ENCODE measurements around the gene ASH1L.

The ASH1L gene

DNA sequence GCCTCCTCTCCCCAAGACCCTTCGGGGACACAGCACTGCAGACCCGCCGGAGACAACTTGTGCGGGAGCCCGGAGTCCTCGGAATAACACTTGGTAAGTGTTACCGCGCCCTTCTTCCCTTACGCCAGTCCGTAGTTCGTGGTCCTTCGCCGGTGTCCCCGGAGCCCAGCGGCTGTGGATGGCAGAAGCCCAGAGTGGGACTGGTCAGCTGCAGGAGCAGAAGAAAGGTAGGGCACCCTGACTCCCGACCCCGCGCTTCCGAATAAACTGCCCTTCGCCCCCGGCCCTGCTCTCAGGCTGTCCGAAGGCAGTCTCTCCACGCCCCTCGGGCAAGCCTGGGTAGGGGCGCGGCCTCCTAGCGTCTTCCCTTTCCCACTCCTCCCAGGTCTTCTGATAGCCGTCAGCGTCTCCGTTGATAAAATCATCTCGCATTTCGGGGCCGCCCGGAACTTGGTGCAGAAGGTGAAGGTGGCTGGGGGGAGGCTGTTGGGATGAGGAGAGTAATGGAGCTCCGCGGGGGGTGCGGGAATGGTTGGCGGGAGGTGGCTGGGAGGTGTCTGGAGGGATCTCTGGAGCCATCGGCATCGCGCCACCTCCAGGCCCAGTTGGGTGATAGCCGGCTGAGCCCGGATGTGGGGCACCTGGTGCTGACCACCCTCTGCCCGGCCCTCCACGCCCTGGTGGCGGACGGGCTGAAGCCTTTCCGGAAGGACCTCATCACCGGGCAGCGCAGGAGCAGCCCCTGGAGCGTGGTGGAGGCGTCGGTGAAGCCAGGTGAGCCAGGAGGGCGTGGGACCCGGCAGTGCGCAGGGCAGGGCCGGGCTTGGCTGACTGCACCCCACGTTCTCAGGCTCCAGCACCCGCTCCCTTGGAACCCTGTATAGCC, 237.6 kb downstream of the ASH1L start:
- DNase-seq, result peak in 1 of 2 donors; percentile 51

DNA sequence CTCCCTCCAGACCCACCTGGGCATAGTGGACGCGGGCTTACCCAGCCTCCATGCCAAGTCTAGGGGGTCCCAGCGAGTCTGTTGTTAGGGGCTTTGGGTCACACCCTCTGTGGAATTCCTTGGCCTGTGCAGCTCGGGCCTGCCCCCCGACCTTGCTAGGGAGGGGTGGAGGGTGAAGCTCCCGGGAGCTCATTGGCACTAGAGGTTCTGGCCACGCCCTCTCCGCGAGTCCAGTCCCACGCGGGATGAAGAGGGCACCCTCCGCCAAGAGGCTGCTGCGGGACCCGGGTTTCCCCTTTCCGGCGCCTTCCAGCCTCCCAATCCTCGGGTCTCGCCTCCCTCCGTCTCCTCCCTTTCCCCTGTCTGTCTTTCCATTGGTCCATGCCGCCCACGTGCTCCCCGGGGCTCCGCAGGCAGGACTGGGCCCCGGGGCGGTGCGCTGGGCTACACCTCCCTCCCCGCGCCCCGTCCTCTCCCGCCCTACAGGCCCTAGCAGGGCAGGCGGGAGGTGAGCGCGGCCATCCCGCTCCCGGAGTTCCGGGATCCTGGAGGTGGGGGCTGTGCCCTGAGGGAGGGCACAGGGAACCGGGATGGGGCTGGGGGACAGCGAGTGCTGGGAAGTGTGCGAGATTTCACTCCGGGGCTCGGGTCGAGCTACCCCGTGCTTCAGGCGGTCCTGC, 238.4 kb downstream of the ASH1L start:
- peak; percentile 88 to 95 for DNase-seq

DNA sequence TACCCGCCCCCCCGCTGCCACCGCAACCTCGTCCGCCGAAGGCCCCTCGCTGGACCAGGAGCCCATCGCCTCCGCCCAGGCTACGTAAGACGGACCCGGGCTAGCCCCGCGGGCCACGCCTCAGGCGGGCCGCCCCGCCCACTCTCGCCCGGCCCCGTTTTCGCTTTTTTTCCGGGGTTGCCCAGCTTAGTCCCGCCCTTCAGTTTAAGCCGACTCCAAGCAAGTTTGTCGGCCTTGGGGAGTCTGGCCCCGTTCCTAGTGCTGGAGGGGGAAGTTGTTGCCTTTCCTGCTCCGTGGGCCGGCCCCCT, 238.9 kb downstream of the ASH1L start:
- DNase-seq, result peak; percentile 31 to 94

DNA sequence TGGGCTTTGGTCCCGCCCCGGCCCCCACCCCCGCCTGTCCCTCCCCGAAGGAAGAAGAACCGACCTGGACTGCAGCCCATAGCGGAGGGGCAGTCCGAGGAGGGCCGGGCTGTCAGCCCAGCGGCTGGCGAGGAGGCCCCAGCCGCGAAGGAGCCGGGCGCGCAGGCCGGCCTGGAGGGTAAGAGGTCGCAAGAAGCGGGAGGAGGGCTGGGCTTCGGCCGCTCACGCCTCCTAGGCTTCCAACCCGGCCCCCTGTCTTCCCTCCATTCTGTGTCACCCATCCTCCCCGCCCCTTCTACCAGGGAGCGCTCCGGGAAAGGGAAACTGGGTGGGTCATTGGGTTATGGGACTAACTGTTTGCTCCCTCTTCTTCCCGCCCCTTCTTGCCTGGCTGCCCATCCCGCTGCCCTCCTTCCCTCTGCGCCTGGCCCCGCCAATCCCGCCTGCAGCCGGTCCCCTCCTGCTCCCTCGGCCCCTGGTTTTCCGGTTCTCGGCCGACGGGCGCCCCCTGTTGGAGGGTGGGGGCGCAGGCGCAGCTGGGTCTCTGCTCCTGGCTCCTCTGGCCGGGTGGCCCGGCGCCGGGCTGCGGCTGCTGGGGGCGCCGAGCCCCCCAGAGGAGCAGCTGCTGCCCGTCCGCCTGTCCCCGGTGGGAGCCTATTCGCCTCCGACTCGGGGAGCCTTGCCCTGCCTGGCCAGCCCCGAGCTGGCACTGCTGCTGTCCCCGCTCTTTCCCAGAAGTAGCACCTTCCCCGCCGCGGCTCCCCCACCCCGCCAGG, 239.5 kb downstream of the ASH1L start:
- peak; percentile 75 to 79 for DNase-seq

DNA sequence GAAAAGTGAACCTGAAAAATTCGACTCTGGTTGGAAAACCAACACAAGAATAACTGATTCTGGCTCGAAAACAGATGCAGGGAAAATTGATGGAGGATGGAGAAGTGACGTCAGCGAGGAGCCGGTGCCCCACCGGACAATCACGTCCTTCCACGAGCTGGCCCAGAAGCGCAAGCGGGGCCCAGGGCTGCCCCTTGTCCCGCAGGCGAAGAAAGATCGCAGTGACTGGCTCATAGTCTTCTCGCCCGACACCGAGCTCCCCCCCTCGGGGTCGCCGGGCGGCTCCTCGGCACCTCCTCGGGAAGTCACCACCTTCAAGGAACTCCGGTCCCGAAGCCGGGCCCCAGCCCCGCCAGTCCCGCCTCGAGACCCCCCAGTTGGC, 240.0 kb downstream of the ASH1L start:
- no peak for DNase-seq

DNA sequence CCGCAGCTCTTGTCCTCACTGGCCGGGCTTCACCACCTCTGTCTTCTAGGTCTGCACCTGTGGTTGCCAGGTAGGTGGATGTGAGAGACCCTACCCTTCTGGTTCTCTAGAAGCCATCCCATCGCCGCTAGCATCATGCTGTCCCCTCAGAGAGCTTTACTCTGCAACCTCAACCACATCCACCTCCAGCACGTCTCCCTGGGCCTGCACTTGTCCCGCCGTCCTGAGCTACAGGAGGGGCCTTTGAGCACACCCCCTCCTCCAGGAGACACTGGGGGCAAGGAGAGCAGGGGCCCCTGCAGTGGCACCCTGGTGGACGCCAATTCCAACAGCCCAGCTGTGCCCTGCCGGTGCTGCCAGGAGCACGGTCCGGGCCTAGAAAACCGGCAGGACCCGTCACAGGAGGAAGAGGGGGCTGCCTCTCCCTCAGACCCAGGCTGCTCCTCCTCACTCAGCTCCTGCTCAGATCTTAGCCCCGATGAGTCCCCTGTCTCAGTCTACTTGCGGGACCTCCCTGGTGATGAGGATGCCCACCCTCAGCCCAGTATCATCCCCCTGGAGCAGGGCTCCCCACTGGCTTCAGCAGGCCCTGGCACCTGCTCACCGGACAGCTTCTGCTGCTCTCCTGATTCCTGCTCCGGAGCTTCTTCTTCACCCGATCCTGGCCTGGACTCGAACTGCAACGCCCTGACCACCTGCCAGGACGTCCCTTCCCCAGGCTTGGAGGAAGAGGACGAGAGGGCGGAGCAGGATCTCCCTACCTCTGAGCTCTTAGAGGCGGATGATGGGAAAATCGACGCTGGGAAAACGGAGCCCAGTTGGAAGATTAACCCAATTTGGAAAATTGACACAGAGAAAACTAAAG, 240.7 kb downstream of the ASH1L start:
- DNase-seq, result no peak

DNA sequence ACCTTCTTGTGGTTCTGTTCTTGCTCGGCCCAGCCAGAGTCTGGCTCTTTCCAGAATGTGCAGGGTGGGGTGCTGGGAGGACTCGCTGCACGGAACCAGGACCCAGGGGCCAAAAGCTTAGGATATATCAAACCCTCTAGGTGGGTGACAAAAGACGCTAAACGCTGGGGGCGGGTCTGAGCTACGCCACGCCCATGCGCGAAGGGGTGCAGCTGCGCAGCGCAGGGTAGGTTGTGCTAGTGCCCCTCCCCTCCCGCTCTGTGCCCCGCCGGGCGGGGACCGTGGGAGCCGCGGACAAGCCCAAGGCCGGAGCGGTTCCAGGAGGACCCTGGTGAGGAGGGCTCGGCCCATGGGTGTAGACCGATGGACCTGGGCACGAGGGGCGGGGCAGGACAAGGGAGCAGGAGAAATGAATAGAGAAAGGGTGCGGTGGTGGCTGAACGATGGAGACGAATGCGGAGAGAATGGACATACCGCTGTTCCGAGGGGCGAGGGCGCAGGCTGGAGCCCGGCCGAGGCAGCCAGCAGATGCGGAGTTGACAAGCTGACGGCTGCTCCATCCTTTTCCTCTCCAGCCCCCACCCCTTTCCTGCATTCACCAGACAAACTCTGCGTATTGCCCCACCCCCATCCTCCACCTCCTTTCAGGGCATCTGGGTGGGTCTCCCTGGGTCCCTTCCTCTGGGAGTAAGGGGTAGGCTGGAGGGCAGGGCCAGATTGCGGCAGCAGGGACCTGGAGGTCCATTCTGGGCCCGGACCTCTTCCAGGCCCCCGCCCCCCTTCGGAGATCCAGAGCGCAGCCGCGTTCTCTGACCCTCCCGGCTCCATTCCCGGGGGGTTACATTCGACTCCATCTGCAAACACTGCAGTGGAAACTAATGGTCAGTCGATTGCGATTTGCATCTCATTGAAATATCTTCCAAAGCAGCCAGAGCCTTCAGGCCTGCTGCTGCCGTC, 241.7 kb downstream of the ASH1L start, which contains the start of gene RUSC1:
Gene RUSC1 (plus strand): TSS at position 234 of the 957 bp plus-strand sequence. CDS start 880 bp downstream, outside the sequence.
- peak; percentile 23 to 25 for DNase-seq

DNA sequence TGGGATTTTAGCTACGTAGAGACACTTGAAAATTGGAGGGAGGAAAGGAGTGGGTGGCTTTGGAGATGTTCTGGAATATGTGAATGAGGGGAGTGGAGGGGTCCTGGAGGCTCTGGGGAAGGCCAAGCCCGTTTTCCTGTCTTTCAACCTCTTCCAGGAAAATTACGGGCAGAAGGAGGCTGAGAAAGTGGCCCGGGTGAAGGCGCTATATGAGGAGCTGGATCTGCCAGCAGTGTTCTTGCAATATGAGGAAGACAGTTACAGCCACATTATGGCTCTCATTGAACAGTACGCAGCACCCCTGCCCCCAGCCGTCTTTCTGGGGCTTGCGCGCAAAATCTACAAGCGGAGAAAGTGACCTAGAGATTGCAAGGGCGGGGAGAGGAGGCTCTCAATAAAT, 242.4 kb downstream of the ASH1L start:
- no peak for DNase-seq

DNA sequence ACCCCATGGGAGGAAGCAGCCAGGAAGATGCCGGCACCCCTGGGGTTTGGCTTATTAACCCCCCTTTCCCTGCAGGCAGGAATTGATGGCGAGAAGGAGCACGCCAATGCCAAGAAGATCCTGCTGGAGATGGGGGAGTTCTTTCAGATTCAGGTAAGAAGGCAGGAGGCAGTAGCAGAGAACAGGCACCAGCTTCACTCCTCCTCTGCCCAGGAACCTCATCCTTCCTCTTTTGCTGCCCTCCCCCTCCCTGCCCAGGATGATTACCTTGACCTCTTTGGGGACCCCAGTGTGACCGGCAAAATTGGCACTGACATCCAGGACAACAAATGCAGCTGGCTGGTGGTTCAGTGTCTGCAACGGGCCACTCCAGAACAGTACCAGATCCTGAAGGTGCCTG, 243.1 kb downstream of the ASH1L start:
- no peak for DNase-seq

DNA sequence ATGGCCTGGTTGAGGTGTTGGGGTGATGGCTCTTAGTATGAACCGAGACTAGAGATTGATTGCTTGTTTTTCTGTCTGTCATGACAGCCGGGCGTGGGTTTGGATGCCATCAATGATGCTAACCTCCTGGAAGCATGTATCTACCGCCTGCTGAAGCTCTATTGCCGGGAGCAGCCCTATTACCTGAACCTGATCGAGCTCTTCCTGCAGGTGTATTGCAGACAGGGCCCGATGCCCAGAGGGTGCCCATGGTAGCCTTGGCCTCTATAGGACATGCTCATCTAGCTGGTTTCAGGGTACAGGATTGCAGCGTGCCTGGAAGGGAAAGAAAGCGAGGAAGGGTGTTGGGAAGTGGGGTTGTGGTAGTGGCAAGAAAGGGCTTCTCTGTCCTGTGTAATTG, 244.5 kb downstream of the ASH1L start:
- no peak for DNase-seq

DNA sequence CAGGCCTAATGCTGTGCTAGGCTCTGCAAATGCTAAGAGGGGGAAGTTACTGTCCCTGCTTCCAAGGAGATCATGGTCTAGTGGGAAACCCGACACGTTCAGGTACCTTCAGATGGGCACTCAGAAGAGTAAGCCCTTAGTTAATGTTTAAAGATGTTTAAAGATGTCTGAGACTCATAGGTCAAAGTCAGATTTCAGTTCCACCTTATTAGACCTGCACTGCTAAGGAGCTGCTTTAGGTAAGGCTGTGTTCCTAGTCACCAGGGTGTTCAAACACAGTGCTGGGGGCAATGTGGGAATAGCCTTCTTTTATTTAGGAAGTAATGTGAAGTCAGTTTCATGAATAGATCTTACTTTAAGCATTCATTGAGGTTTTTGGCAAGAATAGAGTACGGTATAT, 245.7 kb downstream of the ASH1L start:
- no peak for DNase-seq

DNA sequence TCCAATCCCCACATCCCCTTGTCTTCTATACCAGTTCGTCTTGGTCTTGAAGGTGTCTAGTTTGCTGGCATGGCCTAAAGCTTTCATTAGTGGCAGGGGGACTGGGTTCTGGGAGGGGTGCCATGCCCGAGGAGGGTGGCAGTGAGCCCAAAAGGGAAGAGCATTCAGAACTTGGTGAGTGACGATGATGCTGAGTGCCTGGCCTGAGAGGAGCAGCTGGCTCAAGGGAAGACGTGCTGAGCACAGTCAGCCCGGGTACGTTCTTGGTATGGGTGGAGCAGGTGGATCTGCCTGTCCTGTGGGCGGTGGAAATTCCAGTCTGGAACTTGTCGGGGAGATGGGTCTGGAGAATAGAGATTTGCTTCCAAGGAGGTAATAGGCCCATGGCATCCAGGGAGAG, 249.3 kb downstream of the ASH1L start:
- DNase-seq, result no peak

DNA sequence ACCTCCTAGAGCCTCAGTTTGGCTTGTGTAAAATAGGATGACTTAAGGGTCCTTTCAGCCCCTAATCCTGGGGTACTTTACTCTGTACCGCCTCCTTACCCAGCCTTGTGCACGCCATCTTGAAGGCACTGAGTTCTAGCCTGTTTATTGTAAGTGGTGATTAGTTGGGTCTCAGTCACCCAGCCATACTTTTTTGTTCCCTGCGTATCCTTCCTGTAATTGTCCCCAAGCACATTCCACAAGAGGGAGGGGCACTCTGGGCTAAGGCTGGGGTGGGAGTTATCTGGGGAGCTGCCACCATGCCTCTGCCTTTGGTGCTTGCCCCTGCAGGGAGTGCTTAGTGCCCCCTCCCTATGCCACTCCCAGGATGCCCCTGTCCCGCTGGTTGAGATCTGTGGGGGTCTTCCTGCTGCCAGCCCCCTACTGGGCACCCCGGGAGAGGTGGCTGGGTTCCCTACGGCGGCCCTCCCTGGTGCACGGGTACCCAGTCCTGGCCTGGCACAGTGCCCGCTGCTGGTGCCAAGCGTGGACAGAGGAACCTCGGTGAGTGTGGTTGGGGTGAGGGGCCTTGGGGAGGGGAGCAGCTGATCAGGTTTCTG, 253.1 kb downstream of the ASH1L start:
- DNase-seq, result no peak

DNA sequence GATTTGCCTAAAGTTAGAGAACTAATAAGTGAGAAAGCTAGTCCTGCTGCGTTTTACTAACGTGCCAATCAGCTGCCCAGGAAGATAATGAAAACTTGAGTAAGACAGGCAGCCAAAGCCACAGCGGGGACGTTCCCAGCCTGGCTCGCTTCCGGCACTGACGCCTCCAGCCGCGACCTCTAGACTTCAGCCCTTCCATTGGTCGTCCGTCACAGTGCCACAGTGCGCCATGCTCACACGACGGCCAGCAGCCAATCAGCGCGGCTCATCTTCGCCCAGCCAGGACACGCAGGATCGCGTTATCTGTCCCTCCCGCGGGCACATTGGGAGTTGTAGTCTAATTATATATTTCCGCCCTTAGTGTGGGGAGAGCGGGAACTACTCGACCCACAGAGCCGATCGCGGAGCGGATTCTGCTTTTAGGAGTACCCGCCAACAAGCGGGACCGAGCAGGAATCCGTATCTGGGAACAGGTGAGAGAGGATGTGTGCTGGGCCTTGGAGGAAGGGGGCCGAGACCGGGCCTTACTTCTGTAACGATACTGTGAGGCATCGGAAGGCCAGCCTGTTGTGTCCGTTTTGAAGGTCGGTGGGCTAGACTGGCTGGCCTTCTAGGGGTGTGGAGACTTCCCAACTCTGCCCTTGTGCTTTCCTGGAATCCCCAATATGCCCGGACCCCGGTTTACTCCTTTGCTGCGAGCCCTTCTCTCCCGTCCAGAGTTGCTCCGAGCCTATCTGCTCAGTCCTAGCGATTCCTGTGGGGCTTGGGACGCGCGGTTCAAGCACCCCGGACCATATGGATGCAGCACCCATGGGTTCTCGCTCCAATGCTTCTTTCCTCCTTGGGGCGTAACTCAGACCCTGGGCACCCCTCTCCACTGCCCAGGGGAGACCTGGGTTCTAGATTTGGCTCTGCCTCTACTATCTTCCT, 253.8 kb downstream of the ASH1L start, which contains the start of gene FDPS:
Gene FDPS (plus strand): TSS at position 374 of the 930 bp plus-strand sequence. CDS start 924 bp downstream, outside the sequence.
- DNase-seq, result peak; percentile 80 to 99

DNA sequence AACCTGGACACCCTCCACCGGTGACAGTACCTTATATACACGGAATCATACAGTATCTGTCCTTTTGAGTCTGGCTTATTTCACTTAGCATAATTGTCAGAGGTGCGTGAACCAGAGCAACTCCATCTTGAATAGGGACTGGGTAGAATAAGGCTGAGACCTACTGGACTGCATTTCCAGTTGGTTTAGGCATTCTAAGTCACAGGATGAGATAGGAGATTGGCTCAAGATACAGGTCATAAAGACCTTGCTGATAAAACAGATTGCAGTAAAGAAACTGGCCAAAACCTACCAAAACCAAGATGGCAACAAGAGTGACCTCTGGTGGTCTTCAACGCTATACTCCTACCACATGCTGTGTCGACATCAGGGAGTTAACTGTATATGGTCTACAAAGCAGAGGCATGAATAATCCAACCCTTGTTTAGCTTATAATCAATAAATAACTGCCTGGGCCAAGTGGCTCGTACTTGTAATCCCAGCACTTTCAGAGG, 255.3 kb downstream of the ASH1L start:
- DNase-seq, result no peak

DNA sequence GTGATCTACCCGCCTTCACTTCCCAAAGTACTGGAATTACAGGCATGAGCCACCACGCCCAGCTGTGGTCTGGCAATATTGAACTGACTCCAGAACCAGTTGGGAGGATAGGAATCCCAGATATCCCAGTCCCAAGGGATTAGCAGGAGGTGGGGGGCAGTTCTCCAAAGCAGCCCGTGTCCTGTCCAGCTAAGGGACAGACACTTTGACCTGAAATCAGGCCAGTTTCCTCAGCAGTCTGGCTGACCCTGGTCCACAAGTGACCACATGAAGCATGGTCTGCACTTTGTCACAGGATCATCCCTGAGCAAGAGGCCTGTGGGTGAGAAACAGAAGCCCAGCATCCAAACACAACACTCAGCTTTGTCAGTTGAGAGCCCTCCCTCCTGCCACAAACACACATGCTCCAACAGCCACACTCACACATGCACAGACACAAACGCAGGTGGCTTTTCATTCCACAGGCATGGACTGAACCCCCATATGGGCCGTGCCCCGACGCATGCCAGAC, 256.7 kb downstream of the ASH1L start:
- no peak for DNase-seq

DNA sequence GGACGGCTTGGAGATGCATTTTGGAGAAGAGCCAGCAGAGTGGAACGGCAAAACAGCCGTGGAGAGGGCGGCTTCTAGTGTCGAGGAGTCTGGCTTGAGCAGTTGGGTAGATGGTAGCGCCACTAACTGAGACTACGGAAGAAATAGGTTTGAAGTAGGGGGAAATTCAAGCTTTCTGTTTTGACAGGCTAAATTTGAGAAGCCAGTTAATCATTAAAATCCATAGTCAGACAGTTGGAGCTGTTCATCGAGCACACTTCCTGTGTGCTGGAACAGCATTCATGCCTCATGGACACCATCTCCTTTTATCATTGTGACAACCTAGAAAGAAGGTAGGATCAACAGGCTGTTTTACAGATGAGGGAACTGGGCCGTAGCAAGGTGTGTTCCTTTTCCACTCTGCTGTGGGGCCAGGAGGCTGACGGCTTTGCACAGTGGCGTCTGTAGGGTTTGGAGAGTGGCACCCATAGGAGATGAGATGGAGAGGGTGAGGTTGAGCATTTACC, 258.0 kb downstream of the ASH1L start:
- DNase-seq, result no peak

DNA sequence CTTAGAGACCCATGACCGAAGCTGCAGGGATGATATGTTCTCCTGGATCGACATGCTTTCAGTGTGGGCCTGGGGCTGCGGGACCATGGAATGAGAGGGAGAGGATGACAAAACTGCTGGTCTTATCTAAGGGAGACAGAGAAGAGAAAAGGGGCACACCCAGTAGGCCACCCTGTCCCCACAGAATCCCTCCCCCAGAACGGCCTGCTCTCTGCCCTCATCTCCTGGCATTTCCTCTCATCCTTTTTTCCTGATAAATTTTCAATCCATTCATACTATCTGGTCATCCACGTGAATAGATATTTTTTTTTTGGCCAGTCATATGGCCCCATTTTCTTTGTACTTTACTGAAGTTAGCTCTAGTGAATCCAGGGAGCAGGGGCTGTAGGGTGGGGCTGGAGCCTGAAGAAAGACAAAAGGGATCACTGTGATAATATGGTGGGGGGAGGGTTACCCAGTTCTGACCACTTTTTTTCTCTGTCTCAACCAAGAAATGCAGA, 261.2 kb downstream of the ASH1L start, which contains the start of gene PKLR:
Gene PKLR (minus strand): TSS at position 97 of the 500 bp plus-strand sequence. CDS start 43 bp downstream, at position 54.
- DNase-seq, result no peak

Data from bone marrow (tissue), 2 donors.